ENCODE measurements around the gene SLC1A7.

Gene SLC1A7

DNA sequence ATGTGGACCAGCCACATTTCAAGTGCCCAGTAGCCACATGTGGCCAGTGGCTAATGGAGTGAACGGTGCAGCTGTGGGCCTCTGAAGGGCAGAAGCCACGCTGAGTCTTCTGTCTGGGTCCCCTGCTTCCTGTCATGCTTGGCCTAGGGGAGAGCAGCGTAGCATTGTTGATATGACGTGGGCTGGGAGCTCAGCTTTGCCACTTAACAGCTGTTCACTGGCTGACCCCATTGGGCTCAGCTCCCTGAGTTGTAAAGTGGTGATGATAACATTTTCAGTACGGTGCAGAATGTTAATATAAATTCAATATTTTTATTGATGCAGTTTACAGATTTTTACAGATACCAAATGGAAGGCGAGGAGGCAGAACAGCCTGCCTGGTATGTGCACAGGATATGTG is 76.0 kb downstream of the SLC1A7 start:
- Histone ChIP-seq H3K27ac (ENCODE audit: low read depth, low read length, severe bottlenecking) (no peak overlapping the region), H3K4me3 (ENCODE audit: extremely low read depth, insufficient read depth, low read length, poor library complexity, severe bottlenecking) (no peak overlapping the region), H3K4me1 (ENCODE audit: control insufficient read depth, insufficient read depth, low read length, poor library complexity, severe bottlenecking) (peaks cover 5% of the 10 kb centered on the region), H3K9me3 (ENCODE audit: control insufficient read depth, low read length) (no peaks in the 10 kb centered on the region), H3K36me3 (ENCODE audit: control insufficient read depth, insufficient read depth, low read length) (no peaks in the 10 kb centered on the region)
- 87 to 96% methylated on average over 4 to 5 of the region's 6 CpGs for WGBS, 2 experiments (ENCODE audit: insufficient coverage in 2 of 2)

GRCh38 chr1:53065391-53065790 is 77.0 kb downstream of the SLC1A7 start:
- H3K36me3 ChIP-seq (ENCODE audit: control insufficient read depth, insufficient read depth, low read length) = no peaks in the 10 kb centered on the region
- no peaks in the 10 kb centered on the region for H3K9me3 ChIP-seq (ENCODE audit: control insufficient read depth, low read length)
- 93 to 94% methylated on average over 7 of the region's 7 CpGs for WGBS, 2 experiments (ENCODE audit: insufficient coverage in 2 of 2)
- H3K4me3 ChIP-seq (ENCODE audit: extremely low read depth, insufficient read depth, low read length, poor library complexity, severe bottlenecking) = no peak overlapping the region
- peaks cover 5% of the 10 kb centered on the region for H3K4me1 ChIP-seq (ENCODE audit: control insufficient read depth, insufficient read depth, low read length, poor library complexity, severe bottlenecking)
- H3K27ac ChIP-seq (ENCODE audit: low read depth, low read length, severe bottlenecking) = no peak overlapping the region

- Histone ChIP-seq H3K4me1 (ENCODE audit: control insufficient read depth, insufficient read depth, low read length, poor library complexity, severe bottlenecking) (peaks cover 5% of the 10 kb centered on the region), H3K27ac (ENCODE audit: low read depth, low read length, severe bottlenecking) (no peak overlapping the region), H3K4me3 (ENCODE audit: extremely low read depth, insufficient read depth, low read length, poor library complexity, severe bottlenecking) (no peak overlapping the region), H3K9me3 (ENCODE audit: control insufficient read depth, low read length) (no peaks in the 10 kb centered on the region), H3K36me3 (ENCODE audit: control insufficient read depth, insufficient read depth, low read length) (no peaks in the 10 kb centered on the region)
- WGBS, 2 experiments (ENCODE audit: insufficient coverage in 2 of 2) = 73 to 88% methylated on average over 8 to 9 of the region's 9 CpGs
These were observed 78.5 kb downstream of the SLC1A7 start for GRCh38 chr1:53063744-53064515.

- Histone ChIP-seq H3K4me3 (ENCODE audit: extremely low read depth, insufficient read depth, low read length, poor library complexity, severe bottlenecking) (peak overlapping the region; percentile 41), H3K36me3 (ENCODE audit: control insufficient read depth, insufficient read depth, low read length) (no peaks in the 10 kb centered on the region), H3K4me1 (ENCODE audit: control insufficient read depth, insufficient read depth, low read length, poor library complexity, severe bottlenecking) (peaks cover 5% of the 10 kb centered on the region), H3K9me3 (ENCODE audit: control insufficient read depth, low read length) (no peaks in the 10 kb centered on the region), H3K27ac (ENCODE audit: low read depth, low read length, severe bottlenecking) (no peak overlapping the region)
- WGBS, 2 experiments (ENCODE audit: insufficient coverage in 2 of 2) = 14 to 15% methylated on average over 39 to 44 of the region's 61 CpGs
These were observed 79.5 kb downstream of the SLC1A7 start for GRCh38 chr1:53062708-53063591.

DNA sequence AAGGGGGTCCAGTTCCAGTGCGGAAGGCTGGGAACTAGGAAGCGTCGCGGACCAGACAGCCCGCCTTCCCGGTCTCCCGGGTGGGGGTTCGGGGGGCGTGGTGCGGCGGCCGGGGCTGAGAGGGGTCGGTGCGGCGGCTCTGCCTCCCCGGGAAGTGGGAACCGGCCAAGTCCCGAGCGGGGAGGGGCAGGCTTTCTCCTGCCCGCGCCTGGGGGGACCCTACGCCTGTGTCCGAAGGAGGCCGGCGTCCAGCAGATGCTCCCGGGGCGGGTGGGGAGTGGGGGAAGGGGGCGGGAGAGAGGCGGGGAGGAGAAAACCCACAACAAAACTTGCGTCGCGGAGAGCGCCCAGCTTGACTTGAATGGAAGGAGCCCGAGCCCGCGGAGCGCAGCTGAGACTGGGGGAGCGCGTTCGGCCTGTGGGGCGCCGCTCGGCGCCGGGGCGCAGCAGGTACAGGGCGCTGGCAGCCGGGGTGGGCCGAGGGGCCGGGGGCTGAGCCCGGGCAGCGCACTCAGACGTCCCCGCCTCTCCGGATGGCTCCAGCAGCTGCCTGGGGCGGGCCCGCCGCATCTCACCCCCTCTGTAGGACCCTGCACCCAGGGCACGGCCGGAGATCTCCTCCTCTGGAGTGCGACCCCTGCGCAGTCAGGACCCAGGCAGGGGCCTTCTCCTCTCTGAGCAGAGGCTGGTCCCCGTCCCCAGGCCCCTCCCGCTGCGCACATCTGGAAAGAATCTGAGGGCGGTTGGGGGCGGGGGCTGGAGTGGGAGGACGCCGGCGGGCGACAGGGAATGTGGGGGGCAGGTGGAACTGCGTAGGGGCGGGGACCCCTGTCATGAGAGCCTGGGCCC is 80.4 kb downstream of the SLC1A7 start, which contains the start of gene PODN:
Gene PODN (plus strand): TSS at position 355 of the 849 bp plus-strand sequence. CDS start 7,643 bp downstream, outside the sequence.
- H3K4me1 ChIP-seq (ENCODE audit: control insufficient read depth, insufficient read depth, low read length, poor library complexity, severe bottlenecking) = peaks cover 5% of the 10 kb centered on the region
- H3K36me3 ChIP-seq (ENCODE audit: control insufficient read depth, insufficient read depth, low read length) = no peaks in the 10 kb centered on the region
- H3K9me3 ChIP-seq (ENCODE audit: control insufficient read depth, low read length) = no peaks in the 10 kb centered on the region
- peak within 1 kb of the TSS; percentile 41 for H3K4me3 ChIP-seq (ENCODE audit: extremely low read depth, insufficient read depth, low read length, poor library complexity, severe bottlenecking)
- 0 to 1% methylated on average over 27 to 39 of the region's 73 CpGs for WGBS, 2 experiments (ENCODE audit: insufficient coverage in 2 of 2)
- no peak within 1 kb of the TSS for H3K27ac ChIP-seq (ENCODE audit: low read depth, low read length, severe bottlenecking)

- Histone ChIP-seq H3K27ac (ENCODE audit: low read depth, low read length, severe bottlenecking) (no peak overlapping the region), H3K4me1 (ENCODE audit: control insufficient read depth, insufficient read depth, low read length, poor library complexity, severe bottlenecking) (peaks cover 5% of the 10 kb centered on the region), H3K9me3 (ENCODE audit: control insufficient read depth, low read length) (no peaks in the 10 kb centered on the region), H3K4me3 (ENCODE audit: extremely low read depth, insufficient read depth, low read length, poor library complexity, severe bottlenecking) (peak overlapping the region; percentile 41), H3K36me3 (ENCODE audit: control insufficient read depth, insufficient read depth, low read length) (no peaks in the 10 kb centered on the region)
- WGBS, 2 experiments (ENCODE audit: insufficient coverage in 2 of 2) = 57 to 72% methylated on average over 9 to 14 of the region's 19 CpGs
These were observed 81.1 kb downstream of the SLC1A7 start for GRCh38 chr1:53061123-53061858.

DNA sequence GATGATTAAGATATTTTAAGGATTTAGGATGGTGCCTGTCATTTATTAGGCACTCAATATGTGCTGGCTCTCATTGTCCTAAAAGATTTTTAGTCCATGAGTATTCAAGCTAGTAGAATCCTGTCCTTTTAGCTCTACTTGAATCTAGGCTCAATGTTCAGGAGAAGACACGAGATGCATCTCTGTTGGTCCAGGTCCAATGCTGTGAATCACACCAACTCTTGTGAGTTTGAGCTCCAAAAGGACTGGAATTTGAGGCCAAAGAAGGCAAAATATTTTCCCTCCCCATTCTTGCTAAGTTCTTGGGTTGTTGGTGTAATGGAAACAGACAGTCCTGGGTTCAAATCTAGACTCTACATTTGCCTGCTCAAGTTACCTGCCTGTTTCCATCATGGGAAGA is 81.9 kb downstream of the SLC1A7 start:
- Histone ChIP-seq H3K4me3 (ENCODE audit: extremely low read depth, insufficient read depth, low read length, poor library complexity, severe bottlenecking) (no peak overlapping the region), H3K4me1 (ENCODE audit: control insufficient read depth, insufficient read depth, low read length, poor library complexity, severe bottlenecking) (peaks cover 5% of the 10 kb centered on the region), H3K27ac (ENCODE audit: low read depth, low read length, severe bottlenecking) (no peak overlapping the region), H3K36me3 (ENCODE audit: control insufficient read depth, insufficient read depth, low read length) (no peaks in the 10 kb centered on the region), H3K9me3 (ENCODE audit: control insufficient read depth, low read length) (no peaks in the 10 kb centered on the region)
- WGBS, 2 experiments (ENCODE audit: insufficient coverage in 2 of 2) = 83 to 100% methylated on average over 1 of the region's 1 CpG

- H3K36me3 ChIP-seq (ENCODE audit: control insufficient read depth, insufficient read depth, low read length) = peaks cover 9% of the 10 kb centered on the region
- WGBS, 2 experiments (ENCODE audit: insufficient coverage in 2 of 2) = 93 to 100% methylated on average over 2 of the region's 2 CpGs
- no peaks in the 10 kb centered on the region for H3K4me1 ChIP-seq (ENCODE audit: control insufficient read depth, insufficient read depth, low read length, poor library complexity, severe bottlenecking)
- H3K9me3 ChIP-seq (ENCODE audit: control insufficient read depth, low read length) = no peaks in the 10 kb centered on the region
- no peak overlapping the region for H3K27ac ChIP-seq (ENCODE audit: low read depth, low read length, severe bottlenecking)
- no peak overlapping the region for H3K4me3 ChIP-seq (ENCODE audit: extremely low read depth, insufficient read depth, low read length, poor library complexity, severe bottlenecking)
These were observed 85.3 kb downstream of the SLC1A7 start for GRCh38 chr1:53057127-53057526.

DNA sequence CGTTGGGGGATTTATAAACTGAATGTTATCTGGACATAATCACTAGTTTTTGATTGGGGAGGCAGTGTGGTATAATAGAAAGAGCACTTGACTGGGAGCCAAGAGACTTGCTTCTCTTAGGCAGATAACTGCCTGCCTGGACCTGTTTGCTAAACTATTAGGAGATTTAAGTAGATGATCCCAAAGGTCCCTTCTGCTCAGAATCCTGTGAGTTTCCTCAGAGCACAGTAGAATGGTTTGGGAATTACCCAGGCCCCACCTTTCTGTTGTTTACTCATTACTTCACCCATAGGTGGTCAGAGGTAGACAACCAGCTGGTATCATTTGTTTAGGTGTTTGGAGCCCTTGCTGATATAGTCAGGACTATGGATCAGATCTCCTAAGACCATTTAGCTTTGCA is 90.8 kb downstream of the SLC1A7 start:
- Histone ChIP-seq H3K9me3 (ENCODE audit: control insufficient read depth, low read length) (no peaks in the 10 kb centered on the region), H3K4me3 (ENCODE audit: extremely low read depth, insufficient read depth, low read length, poor library complexity, severe bottlenecking) (no peak overlapping the region), H3K4me1 (ENCODE audit: control insufficient read depth, insufficient read depth, low read length, poor library complexity, severe bottlenecking) (peaks cover 30% of the 10 kb centered on the region), H3K36me3 (ENCODE audit: control insufficient read depth, insufficient read depth, low read length) (peaks cover 9% of the 10 kb centered on the region), H3K27ac (ENCODE audit: low read depth, low read length, severe bottlenecking) (no peak overlapping the region)
- WGBS, 2 experiments (ENCODE audit: insufficient coverage in 2 of 2) = 89 to 91% methylated on average over 1 of the region's 1 CpG

DNA sequence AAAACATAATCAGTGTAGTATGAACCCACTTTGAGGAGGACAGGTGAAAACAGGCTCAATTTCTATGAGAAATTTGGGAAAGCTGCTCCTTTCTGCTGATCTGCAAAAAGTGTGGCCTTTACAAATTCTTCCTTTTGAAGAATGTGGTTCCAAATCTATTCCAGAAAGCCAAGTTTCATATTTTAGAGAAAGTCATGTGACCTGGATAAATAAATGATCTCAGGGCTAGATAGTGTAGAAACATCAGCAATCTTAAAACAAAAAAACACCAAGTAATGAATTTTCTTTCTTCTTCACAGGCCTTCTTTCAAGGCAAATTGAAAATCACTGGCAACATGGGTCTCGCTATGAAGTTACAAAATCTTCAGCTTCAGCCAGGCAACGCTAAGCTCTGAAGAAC is 92.1 kb downstream of the SLC1A7 start:
- Histone ChIP-seq H3K36me3 (ENCODE audit: control insufficient read depth, insufficient read depth, low read length) (peaks cover 9% of the 10 kb centered on the region), H3K9me3 (ENCODE audit: control insufficient read depth, low read length) (no peaks in the 10 kb centered on the region), H3K4me1 (ENCODE audit: control insufficient read depth, insufficient read depth, low read length, poor library complexity, severe bottlenecking) (peaks cover 32% of the 10 kb centered on the region), H3K27ac (ENCODE audit: low read depth, low read length, severe bottlenecking) (no peak overlapping the region), H3K4me3 (ENCODE audit: extremely low read depth, insufficient read depth, low read length, poor library complexity, severe bottlenecking) (no peak overlapping the region)
- WGBS, 2 experiments (ENCODE audit: insufficient coverage in 2 of 2) = 100% methylated on average over 1 of the region's 2 CpGs; no CpG with 5 or more reads in 1 of the 2 experiments
